ENCODE data around the gene HPS3. TPM values are rescaled to one million over a fixed set of nuclear protein-coding genes. Genes with fewer than 3 reads are reported as not detected.

The HPS3 gene
- total RNA-seq, 8 experiments from 2014 or later: 9.3 to 17.6 (median 10.8) TPM

Other genes starting within 250 kb of the HPS3 start
- 10 to 100 TPM; 14.0 to 40.3 (median 23.5) TPM for gene GYG1, start 138.1 kb upstream of the HPS3 start, total RNA-seq
- gene HLTF, start 43.1 kb upstream of the HPS3 start, total RNA-seq: 10 to 100 TPM in 7 of 8 experiments, 1 to 10 TPM in 1; 7.5 to 92.1 (median 71.6) TPM
- 10 to 100 TPM in 2 of 8 experiments, 1 to 10 TPM in 5, under 1 TPM in 1; 0.60 to 37.2 (median 2.4) TPM for gene CP, start 92.2 kb downstream of the HPS3 start, total RNA-seq
- gene TM4SF18, start 204.0 kb downstream of the HPS3 start, total RNA-seq: under 1 TPM in 7 of 8 experiments, not detected in 1; under 0.01 to 0.86 (median 0.28) TPM
- gene TM4SF1, start 248.0 kb downstream of the HPS3 start, total RNA-seq: 10 to 100 TPM in 1 of 8 experiments, under 1 TPM in 5, not detected in 2; 0.08 to 25.2 (median 0.20) TPM